Esophagus squamous epithelium (tissue), 5 donors: ENCODE measurements around the gene TPD52L2. TPM values are rescaled to one million over a fixed set of nuclear protein-coding genes. Genes with fewer than 3 reads are reported as not detected.

ENCODE experiments used
- DNase-seq: peaks from one replicate; lab custom pipeline; 2025; lab: John Stamatoyannopoulos, UW
- H3K27ac ChIP-seq, 4 donors: fragments of 200-600 bp; sonication (generic); one replicate each; pipeline ENCODE4 v1.5.1; 2016 to 2019; ENCODE audit warnings: mild to moderate bottlenecking in 1 of 4
- H3K27me3 ChIP-seq, 4 donors: fragments of 200-600 bp; sonication (generic); 1 replicate in 3 of 4; 2 replicates in 1 of 4; pipeline versions ENCODE4 v1.5.1 to v1.6.0; 2017 to 2021; ENCODE audit warnings: antibody characterized with exemption in 1 of 4
- H3K36me3 ChIP-seq, 3 donors: fragments of 200-600 bp; sonication (generic); one replicate each; pipeline ENCODE4 v1.5.1; 2016 to 2019
- H3K4me1 ChIP-seq, 3 donors: fragments of 200-600 bp; sonication (generic); one replicate each; pipeline ENCODE4 v1.5.1; 2017 to 2019
- H3K4me3 ChIP-seq, 4 donors: fragments of 200-600 bp; sonication (generic); 1 replicate in 3 of 4; 2 replicates in 1 of 4; pipeline ENCODE4 v1.5.1; 2016 to 2019; ENCODE audit warnings: mild to moderate bottlenecking in 2 of 4, moderate library complexity in 1 of 4
- H3K9me3 ChIP-seq, 3 donors: fragments of 200-600 bp; sonication (generic); one replicate each; pipeline ENCODE4 v1.5.1; 2016 to 2019
- POLR2A ChIP-seq, 4 donors: fragments of 450-650 bp; IDR thresholded peaks; one replicate each; pipeline ENCODE4 v1.6.1; 2017; ENCODE audit warnings: antibody characterized with exemption in 4 of 4, mild to moderate bottlenecking in 4 of 4, moderate library complexity in 3 of 4
- WGBS, 2 donors: methylation state at CpG; one replicate each; pipeline ENCODE4 v1.1.5; 2018; 5-methylcytosine and 5-hydroxymethylcytosine counted together
- intact Hi-C: fragments of 100-400 bp; cut with DNase I; formaldehyde crosslinking; loops from one replicate; pipeline ENCODE4 v1.15.0; 2022
- total RNA-seq, 4 donors: library from RNA; depleted of rRNA; stranded (reverse); fragments of >200 nt; gene quantifications; one replicate each; pipeline ENCODE4 v1.1.0, GENCODE V29; 2016
- TF ChIP-seq, protein P1 (sequence below), 6 experiments: fragments of 450-650 bp in 4 of 6; fragments of 200-600 bp in 2 of 6; sonication (generic) in 2 of 6; IDR thresholded peaks; one replicate each; pipeline ENCODE4 v1.5.1; 2016 to 2019; ENCODE audit warnings: antibody characterized with exemption in 6 of 6, mild to moderate bottlenecking in 4 of 6, moderate library complexity in 4 of 6
- donor health status: DM: yes; HTN: yes; CAD: no.

Gene TPD52L2
- total RNA-seq, 4 donors from 2014 or later: 97.1 to 124 (median 116) TPM

DNA sequence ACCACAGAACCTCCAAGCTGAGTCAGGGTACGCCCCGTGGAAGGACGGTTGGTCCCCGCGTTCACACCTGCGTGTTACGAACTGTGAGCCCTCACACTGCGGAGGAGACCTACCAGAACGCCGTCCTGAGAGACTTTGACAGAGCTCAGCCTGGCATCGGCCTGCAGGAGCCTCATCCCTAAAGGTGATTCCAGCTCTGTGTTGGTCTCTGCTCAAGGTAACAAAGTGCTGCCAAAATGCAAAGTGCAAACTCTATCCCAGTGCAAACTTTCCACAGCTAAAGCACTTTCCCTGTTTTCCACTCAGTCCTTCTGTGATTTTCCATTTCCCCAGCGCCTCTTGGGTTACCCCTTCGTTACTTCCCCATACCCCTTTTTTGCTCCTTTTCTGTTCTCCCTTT is 25.4 kb upstream of the TPD52L2 start:
- Histone ChIP-seq H3K9me3 (no peaks in the 10 kb centered on the region), H3K36me3 (no peaks in the 10 kb centered on the region), H3K27me3 (peaks cover 0 to 24% (median 0%) of the 10 kb centered on the region in 4 donors), H3K4me1 (peaks cover 1 to 35% (median 7%) of the 10 kb centered on the region in 3 donors), H3K27ac (no peak overlapping the region), H3K4me3 (no peak overlapping the region)
- no peak for DNase-seq
- intact Hi-C loops: no loop called here
- TF ChIP-seq, protein P1, sequence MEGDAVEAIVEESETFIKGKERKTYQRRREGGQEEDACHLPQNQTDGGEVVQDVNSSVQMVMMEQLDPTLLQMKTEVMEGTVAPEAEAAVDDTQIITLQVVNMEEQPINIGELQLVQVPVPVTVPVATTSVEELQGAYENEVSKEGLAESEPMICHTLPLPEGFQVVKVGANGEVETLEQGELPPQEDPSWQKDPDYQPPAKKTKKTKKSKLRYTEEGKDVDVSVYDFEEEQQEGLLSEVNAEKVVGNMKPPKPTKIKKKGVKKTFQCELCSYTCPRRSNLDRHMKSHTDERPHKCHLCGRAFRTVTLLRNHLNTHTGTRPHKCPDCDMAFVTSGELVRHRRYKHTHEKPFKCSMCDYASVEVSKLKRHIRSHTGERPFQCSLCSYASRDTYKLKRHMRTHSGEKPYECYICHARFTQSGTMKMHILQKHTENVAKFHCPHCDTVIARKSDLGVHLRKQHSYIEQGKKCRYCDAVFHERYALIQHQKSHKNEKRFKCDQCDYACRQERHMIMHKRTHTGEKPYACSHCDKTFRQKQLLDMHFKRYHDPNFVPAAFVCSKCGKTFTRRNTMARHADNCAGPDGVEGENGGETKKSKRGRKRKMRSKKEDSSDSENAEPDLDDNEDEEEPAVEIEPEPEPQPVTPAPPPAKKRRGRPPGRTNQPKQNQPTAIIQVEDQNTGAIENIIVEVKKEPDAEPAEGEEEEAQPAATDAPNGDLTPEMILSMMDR (IDR thresholded peaks at IDR 0.05): no peak
- no peak for TF ChIP-seq POLR2A (IDR thresholded peaks at IDR 0.05)
- WGBS, 2 donors: 79 to 88% methylated on average over 5 to 8 of the region's 13 CpGs

DNA sequence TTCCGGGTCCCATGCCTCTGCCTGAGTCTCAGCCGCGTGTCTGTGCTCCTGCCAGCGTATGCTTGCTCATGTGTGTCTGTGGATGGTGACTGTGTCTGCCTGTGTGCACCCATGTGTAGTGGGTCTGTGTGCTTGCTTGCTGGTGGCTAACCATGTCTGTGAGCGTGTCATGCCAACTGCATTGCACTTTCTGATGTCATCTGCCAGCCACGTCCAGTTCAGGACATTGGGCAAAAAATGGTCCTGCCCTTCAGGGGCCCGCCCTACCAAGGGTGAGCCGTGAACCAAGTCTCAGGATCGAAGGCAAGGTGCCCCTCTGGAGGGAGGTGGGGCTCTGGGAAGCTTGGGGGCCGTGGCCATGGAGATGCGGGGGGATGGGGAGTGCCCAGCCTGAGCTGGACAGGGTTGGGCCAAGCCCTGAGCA is 24.7 kb upstream of the TPD52L2 start:
- no peaks in the 10 kb centered on the region for H3K9me3 ChIP-seq
- no peak overlapping the region for H3K27ac ChIP-seq
- TF ChIP-seq POLR2A (IDR thresholded peaks at IDR 0.05): no peak
- TF ChIP-seq, protein P1 (IDR thresholded peaks at IDR 0.05): no peak
- intact Hi-C loops: no loop called here
- H3K36me3 ChIP-seq: no peaks in the 10 kb centered on the region
- H3K27me3 ChIP-seq: peaks cover 0 to 32% (median 0%) of the 10 kb centered on the region in 4 donors
- DNase-seq: no peak
- peaks cover 0 to 35% (median 7%) of the 10 kb centered on the region in 3 donors for H3K4me1 ChIP-seq
- 50 to 65% methylated on average over 4 to 6 of the region's 11 CpGs for WGBS, 2 donors
- no peak overlapping the region for H3K4me3 ChIP-seq

DNA sequence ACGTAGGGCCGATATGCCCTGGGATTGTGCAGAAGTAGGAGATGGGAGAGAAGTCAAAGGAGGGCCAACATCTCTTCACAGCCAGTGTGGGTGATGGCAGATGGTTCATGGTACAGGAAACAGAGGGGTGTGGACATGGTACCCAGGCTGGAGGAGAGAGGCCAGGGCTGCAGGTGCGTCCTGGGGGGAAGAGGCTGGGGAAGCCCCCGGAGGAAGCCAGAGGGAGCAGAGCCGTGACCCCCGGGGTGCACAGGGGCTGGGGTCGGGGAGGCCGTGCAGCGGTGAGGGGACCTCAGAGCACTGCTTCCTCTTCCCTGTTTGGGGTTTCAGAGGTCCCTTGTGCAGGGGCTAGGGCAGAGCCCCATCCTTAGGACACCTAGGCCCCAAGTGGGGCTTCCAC is 22.8 kb upstream of the TPD52L2 start:
- intact Hi-C loops: no loop called here
- Histone ChIP-seq H3K36me3 (no peaks in the 10 kb centered on the region), H3K27me3 (peaks cover 0 to 50% (median 0%) of the 10 kb centered on the region in 4 donors), H3K4me3 (no peak overlapping the region), H3K27ac (no peak overlapping the region), H3K9me3 (no peaks in the 10 kb centered on the region), H3K4me1 (peaks cover 10 to 51% (median 21%) of the 10 kb centered on the region in 3 donors)
- TF ChIP-seq, protein P1 (IDR thresholded peaks at IDR 0.05): no peak
- DNase-seq: no peak
- WGBS, 2 donors: 55 to 81% methylated on average over 7 of the region's 9 CpGs

DNA sequence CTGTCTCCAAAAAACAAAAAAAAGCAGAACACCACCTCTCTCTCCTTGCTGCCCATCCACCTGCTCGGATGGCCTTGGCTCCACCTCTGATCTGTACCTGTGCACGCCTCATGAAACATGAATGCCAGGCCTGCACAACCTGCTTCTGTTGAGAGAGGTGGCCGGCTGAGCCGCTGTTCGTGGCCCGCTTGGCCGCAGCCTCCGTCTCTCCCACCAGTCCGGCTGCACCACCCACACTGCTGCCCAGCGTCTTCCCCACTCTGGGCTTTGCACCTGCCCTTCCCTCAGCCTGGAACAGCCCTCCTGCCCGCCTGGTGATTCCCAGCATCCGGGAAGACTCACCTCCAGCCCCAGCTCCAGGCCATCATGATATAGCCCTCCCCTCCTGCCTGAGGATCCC is 21.8 kb upstream of the TPD52L2 start:
- DNase-seq: no peak
- Histone ChIP-seq H3K4me3 (no peak overlapping the region), H3K27ac (no peak overlapping the region), H3K4me1 (peaks cover 13 to 61% (median 25%) of the 10 kb centered on the region in 3 donors), H3K27me3 (peaks cover 0 to 59% (median 0%) of the 10 kb centered on the region in 4 donors), H3K36me3 (no peaks in the 10 kb centered on the region), H3K9me3 (no peaks in the 10 kb centered on the region)
- TF ChIP-seq, protein P1 (IDR thresholded peaks at IDR 0.05): no peak
- TF ChIP-seq POLR2A (IDR thresholded peaks at IDR 0.05): no peak
- intact Hi-C loops: no loop called here
- 71 to 78% methylated on average over 10 to 12 of the region's 12 CpGs for WGBS, 2 donors

DNA sequence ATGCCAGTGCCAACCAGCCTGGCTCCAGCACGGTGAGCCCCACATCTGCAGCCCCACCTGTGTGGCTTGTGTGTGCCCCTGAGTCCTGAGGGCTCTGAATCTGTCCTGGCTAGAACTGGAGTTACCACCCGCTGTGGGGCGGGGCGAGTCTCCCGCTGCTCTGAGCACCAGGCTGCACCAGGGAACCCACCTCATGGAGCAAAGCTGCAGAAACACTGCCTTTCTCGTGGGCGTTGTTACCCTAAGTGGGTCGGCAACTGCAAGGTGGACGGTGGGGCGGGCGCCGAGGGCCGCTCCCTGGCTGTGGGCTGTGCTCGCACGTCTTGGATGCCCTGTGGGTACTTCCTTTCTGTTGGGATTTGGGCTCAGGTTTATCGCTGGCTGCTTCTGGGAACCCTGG is 21.3 kb upstream of the TPD52L2 start:
- no peak overlapping the region for H3K27ac ChIP-seq
- TF ChIP-seq POLR2A (IDR thresholded peaks at IDR 0.05): no peak
- TF ChIP-seq, protein P1 (IDR thresholded peaks at IDR 0.05): no peak
- H3K27me3 ChIP-seq: peaks cover 0 to 64% (median 0%) of the 10 kb centered on the region in 4 donors
- peaks cover 13 to 64% (median 25%) of the 10 kb centered on the region in 3 donors for H3K4me1 ChIP-seq
- H3K36me3 ChIP-seq: no peaks in the 10 kb centered on the region
- intact Hi-C loops: no loop called here
- no peaks in the 10 kb centered on the region for H3K9me3 ChIP-seq
- H3K4me3 ChIP-seq: no peak overlapping the region
- 6% methylated on average over 3 of the region's 16 CpGs; no CpG with 5 or more reads in 1 of the 2 donors for WGBS, 2 donors
- no peak for DNase-seq
